Body of pancreas (tissue), 4 donors: ENCODE results near the gene PSD4.

Source experiments
- CTCF ChIP-seq, 7 experiments: fragments of 450-650 bp in 4 of 7; fragments of 200-600 bp in 3 of 7; sonication (generic) in 3 of 7; IDR thresholded peaks; one replicate each; pipeline ENCODE4 v1.5.1; 2016 to 2019; ENCODE audit warnings: antibody characterized with exemption in 7 of 7
- POLR2A ChIP-seq, 3 donors: fragments of 450-650 bp; IDR thresholded peaks; one replicate each; pipeline ENCODE4 v1.6.1; 2016; ENCODE audit warnings: antibody characterized with exemption in 3 of 3, mild to moderate bottlenecking in 2 of 3

- TF ChIP-seq CTCF (IDR thresholded peaks at IDR 0.05) (no peak), POLR2A (IDR thresholded peaks at IDR 0.05) (no peak)
Measured at GRCh38 chr2:113133704-113134598, 39.8 kb upstream of the PSD4 start.
